Neural cell (in vitro differentiated cells): ENCODE data around the gene C22orf23. TPM values are rescaled to one million over a fixed set of nuclear protein-coding genes. Genes with fewer than 3 reads are reported as not detected.

Experiments used
- H2AFZ ChIP-seq: fragments of 200-600, 300-800 bp; sonication (generic), shearing (Covaris generic); 2 replicates; pipeline ENCODE4 v1.6.0; 2014; ENCODE audit warnings: low read depth, mild to moderate bottlenecking, antibody characterized with exemption, low read length, moderate library complexity
- H3F3A ChIP-seq: fragments of 200-600 bp; shearing (Covaris generic); 2 replicates; pipeline ENCODE4 v1.6.1; 2016; ENCODE audit warnings: mild to moderate bottlenecking, moderate library complexity, mixed read lengths, antibody characterized with exemption, low read length; ENCODE audit not compliant: insufficient read depth, poor library complexity, severe bottlenecking
- H3K27ac ChIP-seq: fragments of 200-600, 300-800 bp; sonication (generic), shearing (Covaris generic); 2 replicates; pipeline ENCODE4 v1.5.1; 2014; ENCODE audit warnings: mild to moderate bottlenecking, low read length, moderate library complexity
- H3K27me3 ChIP-seq: fragments of 300-800, 200-600 bp; sonication (generic), shearing (Covaris generic); 2 replicates; pipeline ENCODE4 v1.6.0; 2014; ENCODE audit warnings: mild to moderate bottlenecking, low read depth, low read length, moderate library complexity; ENCODE audit not compliant: insufficient read depth
- H3K36me3 ChIP-seq: fragments of 300-800, 200-600 bp; sonication (generic), shearing (Covaris generic); 2 replicates; pipeline ENCODE4 v1.5.1; 2014; ENCODE audit warnings: mild to moderate bottlenecking, antibody characterized with exemption, low read length, moderate library complexity; ENCODE audit not compliant: insufficient read depth
- H3K4me2 ChIP-seq: fragments of 300-800, 200-600 bp; sonication (generic), shearing (Covaris generic); 2 replicates; pipeline ENCODE4 v1.6.0; 2014; ENCODE audit warnings: mild to moderate bottlenecking, low read length
- H3K4me3 ChIP-seq: fragments of 300-800, 200-600 bp; sonication (generic), shearing (Covaris generic); 2 replicates; pipeline ENCODE4 v1.5.1; 2014; ENCODE audit warnings: mild to moderate bottlenecking, low read length, moderate library complexity
- H3K79me2 ChIP-seq: fragments of 200-600 bp; shearing (Covaris generic); replicated peaks from 2 replicates; pipeline ENCODE4 v1.6.0; 2014; ENCODE audit warnings: mild to moderate bottlenecking, low read length, moderate library complexity; ENCODE audit not compliant: insufficient read depth
- H3K9ac ChIP-seq: fragments of 300-800, 200-600 bp; sonication (generic), shearing (Covaris generic); 2 replicates; pipeline ENCODE4 v1.6.1; 2016; ENCODE audit warnings: mild to moderate bottlenecking, low read length, mixed read lengths
- H3K9me2 ChIP-seq: fragments of 200-600 bp; shearing (Covaris generic); 2 replicates; pipeline ENCODE4 v1.6.1; 2016; ENCODE audit warnings: mild to moderate bottlenecking, low read length, mixed read lengths; ENCODE audit not compliant: insufficient read depth
- H3K9me3 ChIP-seq: fragments of 200-600, 300-800 bp; sonication (generic), shearing (Covaris generic); 2 replicates; pipeline ENCODE4 v1.6.1; 2016; ENCODE audit warnings: mild to moderate bottlenecking, mixed run types, low read length, moderate library complexity, mixed read lengths
- H4K20me1 ChIP-seq: fragments of 200-600 bp; shearing (Covaris generic); 2 replicates; pipeline ENCODE4 v1.6.1; 2016; ENCODE audit warnings: mild to moderate bottlenecking, mixed run types; ENCODE audit not compliant: insufficient read depth
- CTCF ChIP-seq: fragments of 450-650 bp; IDR thresholded peaks from 2 replicates; pipeline ENCODE4 v1.5.1; 2014; ENCODE audit warnings: antibody characterized with exemption, mild to moderate bottlenecking, moderate library complexity; ENCODE audit not compliant: poor library complexity, severe bottlenecking
- EP300 ChIP-seq: fragments of 450-650 bp; conservative IDR thresholded peaks from 2 replicates; pipeline ENCODE4 v1.6.1; 2014; ENCODE audit warnings: antibody characterized with exemption, mild to moderate bottlenecking, moderate library complexity; ENCODE audit not compliant: poor library complexity, severe bottlenecking
- EZH2 ChIP-seq: fragments of 200-600, 300-800 bp; shearing (Covaris generic), sonication (generic); IDR thresholded peaks from 2 replicates; pipeline ENCODE4 v1.6.1; 2014; ENCODE audit warnings: antibody characterized with exemption, low read length, borderline replicate concordance, mild to moderate bottlenecking; ENCODE audit not compliant: insufficient read depth, poor library complexity, severe bottlenecking
- MXI1 ChIP-seq: fragments of 450-650 bp; conservative IDR thresholded peaks from 2 replicates; pipeline ENCODE4 v1.6.1; 2014; ENCODE audit warnings: antibody characterized with exemption, mild to moderate bottlenecking; ENCODE audit not compliant: poor library complexity, severe bottlenecking
- POLR2AphosphoS5 ChIP-seq: IDR thresholded peaks from 2 replicates; pipeline ENCODE4 v1.6.1; 2012
- RAD21 ChIP-seq: fragments of 450-650 bp; conservative IDR thresholded peaks from 2 replicates; pipeline ENCODE4 v1.6.1; 2014; ENCODE audit warnings: antibody characterized with exemption, mild to moderate bottlenecking, moderate library complexity
- SMC3 ChIP-seq: fragments of 450-650 bp; conservative IDR thresholded peaks from 2 replicates; pipeline ENCODE4 v1.6.1; 2014; ENCODE audit warnings: antibody characterized with exemption, mild to moderate bottlenecking, moderate library complexity; ENCODE audit not compliant: poor library complexity
- TAF1 ChIP-seq: IDR thresholded peaks from 2 replicates; pipeline ENCODE4 v1.6.1; 2012; ENCODE audit warnings: low read depth
- polyA plus RNA-seq: library from polyadenylated mRNA; depleted of rRNA; stranded (reverse); fragments of >200 nt; gene quantifications from 2 replicates; pipeline ENCODE4 v1.2.3, GENCODE V29; 2014
- TF ChIP-seq, protein P1 (sequence below): IDR thresholded peaks from 2 replicates; pipeline ENCODE4 v1.6.1; 2012; ENCODE audit warnings: borderline replicate concordance

The C22orf23 gene
- polyA plus RNA-seq, 1 donor from 2014 or later: 1.3 TPM

- TF ChIP-seq, protein P1, sequence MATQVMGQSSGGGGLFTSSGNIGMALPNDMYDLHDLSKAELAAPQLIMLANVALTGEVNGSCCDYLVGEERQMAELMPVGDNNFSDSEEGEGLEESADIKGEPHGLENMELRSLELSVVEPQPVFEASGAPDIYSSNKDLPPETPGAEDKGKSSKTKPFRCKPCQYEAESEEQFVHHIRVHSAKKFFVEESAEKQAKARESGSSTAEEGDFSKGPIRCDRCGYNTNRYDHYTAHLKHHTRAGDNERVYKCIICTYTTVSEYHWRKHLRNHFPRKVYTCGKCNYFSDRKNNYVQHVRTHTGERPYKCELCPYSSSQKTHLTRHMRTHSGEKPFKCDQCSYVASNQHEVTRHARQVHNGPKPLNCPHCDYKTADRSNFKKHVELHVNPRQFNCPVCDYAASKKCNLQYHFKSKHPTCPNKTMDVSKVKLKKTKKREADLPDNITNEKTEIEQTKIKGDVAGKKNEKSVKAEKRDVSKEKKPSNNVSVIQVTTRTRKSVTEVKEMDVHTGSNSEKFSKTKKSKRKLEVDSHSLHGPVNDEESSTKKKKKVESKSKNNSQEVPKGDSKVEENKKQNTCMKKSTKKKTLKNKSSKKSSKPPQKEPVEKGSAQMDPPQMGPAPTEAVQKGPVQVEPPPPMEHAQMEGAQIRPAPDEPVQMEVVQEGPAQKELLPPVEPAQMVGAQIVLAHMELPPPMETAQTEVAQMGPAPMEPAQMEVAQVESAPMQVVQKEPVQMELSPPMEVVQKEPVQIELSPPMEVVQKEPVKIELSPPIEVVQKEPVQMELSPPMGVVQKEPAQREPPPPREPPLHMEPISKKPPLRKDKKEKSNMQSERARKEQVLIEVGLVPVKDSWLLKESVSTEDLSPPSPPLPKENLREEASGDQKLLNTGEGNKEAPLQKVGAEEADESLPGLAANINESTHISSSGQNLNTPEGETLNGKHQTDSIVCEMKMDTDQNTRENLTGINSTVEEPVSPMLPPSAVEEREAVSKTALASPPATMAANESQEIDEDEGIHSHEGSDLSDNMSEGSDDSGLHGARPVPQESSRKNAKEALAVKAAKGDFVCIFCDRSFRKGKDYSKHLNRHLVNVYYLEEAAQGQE: no peak
- TF ChIP-seq TAF1 (no peak), EZH2 (no peak), EP300 (no peak), CTCF (no peak), MXI1 (no peak), POLR2AphosphoS5 (no peak), RAD21 (no peak), SMC3 (no peak)
- no peak overlapping the region for H3K9ac ChIP-seq
- no peak overlapping the region for H2AFZ ChIP-seq
- no peaks in the 10 kb centered on the region for H4K20me1 ChIP-seq
- H3K36me3 ChIP-seq: no peaks in the 10 kb centered on the region
- no peaks in the 10 kb centered on the region for H3F3A ChIP-seq
- no peaks in the 10 kb centered on the region for H3K9me3 ChIP-seq
- H3K79me2 ChIP-seq: no peaks in the 10 kb centered on the region
- H3K27me3 ChIP-seq: no peaks in the 10 kb centered on the region
- no peaks in the 10 kb centered on the region for H3K9me2 ChIP-seq
- H3K4me2 ChIP-seq: no peak overlapping the region
- H3K27ac ChIP-seq: no peak overlapping the region
- H3K4me3 ChIP-seq: no peak overlapping the region
Observed at GRCh38 chr22:37916311-37916710, 37.1 kb downstream of the C22orf23 start.

- H2AFZ ChIP-seq: no peak overlapping the region
- no peak for TF ChIP-seq EP300
- no peak overlapping the region for H3K9ac ChIP-seq
- no peaks in the 10 kb centered on the region for H3K79me2 ChIP-seq
- H3K27ac ChIP-seq: no peak overlapping the region
- H3F3A ChIP-seq: no peaks in the 10 kb centered on the region
- no peaks in the 10 kb centered on the region for H3K27me3 ChIP-seq
- no peaks in the 10 kb centered on the region for H4K20me1 ChIP-seq
- H3K4me3 ChIP-seq: no peak overlapping the region
- H3K4me2 ChIP-seq: no peak overlapping the region
- H3K9me3 ChIP-seq: no peaks in the 10 kb centered on the region
- H3K36me3 ChIP-seq: no peaks in the 10 kb centered on the region
- H3K9me2 ChIP-seq: no peaks in the 10 kb centered on the region
Observed at GRCh38 chr22:37913233-37913721, 40.1 kb downstream of the C22orf23 start.

DNA sequence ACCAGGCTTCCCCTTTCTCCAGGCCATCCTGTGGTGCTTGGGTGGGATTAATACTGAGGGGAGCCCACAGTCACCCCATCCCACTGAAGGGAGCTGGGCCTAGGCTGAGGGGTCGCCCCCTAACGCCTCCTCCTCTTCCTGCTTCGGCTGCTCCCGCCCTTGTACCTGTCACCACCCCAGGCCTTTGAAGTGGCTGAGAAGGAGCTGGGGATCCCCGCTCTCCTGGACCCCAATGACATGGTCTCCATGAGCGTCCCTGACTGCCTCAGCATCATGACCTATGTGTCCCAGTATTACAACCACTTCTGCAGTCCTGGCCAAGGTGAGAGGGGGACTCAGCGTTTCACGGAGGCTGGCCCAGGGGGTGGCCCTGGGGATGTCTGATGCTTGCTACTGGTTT lies 41.2 kb downstream of the C22orf23 start:
- H3K4me3 ChIP-seq: no peak overlapping the region
- H3K27ac ChIP-seq: no peak overlapping the region
- TF ChIP-seq TAF1 (no peak), MXI1 (no peak), EP300 (no peak), POLR2AphosphoS5 (no peak), EZH2 (no peak), SMC3 (no peak), CTCF (no peak), RAD21 (no peak)
- TF ChIP-seq, protein P1: no peak
- H4K20me1 ChIP-seq: no peaks in the 10 kb centered on the region
- H3K27me3 ChIP-seq: no peaks in the 10 kb centered on the region
- H2AFZ ChIP-seq: no peak overlapping the region
- H3K79me2 ChIP-seq: no peaks in the 10 kb centered on the region
- no peaks in the 10 kb centered on the region for H3K36me3 ChIP-seq
- no peaks in the 10 kb centered on the region for H3K9me2 ChIP-seq
- no peaks in the 10 kb centered on the region for H3F3A ChIP-seq
- no peak overlapping the region for H3K4me2 ChIP-seq
- H3K9me3 ChIP-seq: no peaks in the 10 kb centered on the region
- no peak overlapping the region for H3K9ac ChIP-seq
